ENCODE measurements around the gene ACOT2.

The ACOT2 gene

DNA sequence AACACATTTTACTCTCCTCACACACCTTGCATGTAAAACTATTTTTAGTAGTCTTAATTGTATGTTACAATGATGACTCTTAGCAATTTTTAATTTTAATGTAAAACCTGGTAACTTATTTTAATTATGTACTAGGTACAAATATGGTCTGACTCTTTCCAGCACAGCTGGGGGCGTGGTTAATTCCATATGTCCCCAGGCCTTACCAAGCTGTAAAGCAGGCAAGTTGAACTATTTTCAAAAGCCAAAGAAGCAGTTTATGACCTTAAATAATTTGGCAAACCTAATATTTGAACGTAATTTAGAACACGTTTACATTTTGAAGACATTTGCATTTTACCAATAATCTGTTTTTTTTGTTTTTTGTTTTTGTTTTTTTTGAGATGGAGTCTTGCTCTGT is 34.0 kb downstream of the ACOT2 start:
- Histone ChIP-seq H3K9me3 (no peaks in the 10 kb centered on the region), H3K4me1 (no peaks in the 10 kb centered on the region), H3K27me3 (no peaks in the 10 kb centered on the region), H3K4me3 (ENCODE audit: low read depth, low read length) (no peak overlapping the region), H3K36me3 (no peaks in the 10 kb centered on the region)
- TF ChIP-seq, protein P1, sequence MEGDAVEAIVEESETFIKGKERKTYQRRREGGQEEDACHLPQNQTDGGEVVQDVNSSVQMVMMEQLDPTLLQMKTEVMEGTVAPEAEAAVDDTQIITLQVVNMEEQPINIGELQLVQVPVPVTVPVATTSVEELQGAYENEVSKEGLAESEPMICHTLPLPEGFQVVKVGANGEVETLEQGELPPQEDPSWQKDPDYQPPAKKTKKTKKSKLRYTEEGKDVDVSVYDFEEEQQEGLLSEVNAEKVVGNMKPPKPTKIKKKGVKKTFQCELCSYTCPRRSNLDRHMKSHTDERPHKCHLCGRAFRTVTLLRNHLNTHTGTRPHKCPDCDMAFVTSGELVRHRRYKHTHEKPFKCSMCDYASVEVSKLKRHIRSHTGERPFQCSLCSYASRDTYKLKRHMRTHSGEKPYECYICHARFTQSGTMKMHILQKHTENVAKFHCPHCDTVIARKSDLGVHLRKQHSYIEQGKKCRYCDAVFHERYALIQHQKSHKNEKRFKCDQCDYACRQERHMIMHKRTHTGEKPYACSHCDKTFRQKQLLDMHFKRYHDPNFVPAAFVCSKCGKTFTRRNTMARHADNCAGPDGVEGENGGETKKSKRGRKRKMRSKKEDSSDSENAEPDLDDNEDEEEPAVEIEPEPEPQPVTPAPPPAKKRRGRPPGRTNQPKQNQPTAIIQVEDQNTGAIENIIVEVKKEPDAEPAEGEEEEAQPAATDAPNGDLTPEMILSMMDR (IDR thresholded peaks at IDR 0.05; ENCODE audit: low read depth, low read length) = no peak
- no peak for DNase-seq

DNA sequence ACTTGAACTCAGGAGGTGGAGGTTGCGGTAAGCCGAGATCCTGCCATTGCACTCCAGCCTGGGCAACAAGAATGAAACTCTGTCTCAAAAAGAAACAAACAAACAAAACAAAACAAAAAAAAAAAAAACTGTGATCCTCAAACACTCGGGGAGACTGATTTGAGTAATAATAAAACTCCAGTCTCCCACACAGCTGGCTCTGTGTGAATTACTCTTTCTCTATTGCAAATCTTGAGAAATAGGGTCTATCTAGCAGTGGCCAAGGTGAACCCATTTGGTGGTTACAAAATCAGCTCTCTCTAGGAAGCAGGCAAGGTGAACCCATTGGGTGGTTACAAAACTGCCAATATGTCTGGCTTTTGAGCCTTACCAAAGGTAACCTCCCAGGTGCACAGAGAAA is 37.3 kb downstream of the ACOT2 start:
- H3K9me3 ChIP-seq = no peaks in the 10 kb centered on the region
- no peaks in the 10 kb centered on the region for H3K4me1 ChIP-seq
- no peaks in the 10 kb centered on the region for H3K36me3 ChIP-seq
- H3K4me3 ChIP-seq (ENCODE audit: low read depth, low read length) = no peak overlapping the region
- TF ChIP-seq, protein P1 (IDR thresholded peaks at IDR 0.05; ENCODE audit: low read depth, low read length) = no peak
- DNase-seq = no peak
- H3K27me3 ChIP-seq = no peaks in the 10 kb centered on the region

GRCh38 chr14:73607241-73607640 is 38.2 kb downstream of the ACOT2 start:
- H3K4me1 ChIP-seq = no peaks in the 10 kb centered on the region
- H3K4me3 ChIP-seq (ENCODE audit: low read depth, low read length) = no peak overlapping the region
- H3K27me3 ChIP-seq = no peaks in the 10 kb centered on the region
- TF ChIP-seq, protein P1 (IDR thresholded peaks at IDR 0.05; ENCODE audit: low read depth, low read length) = no peak
- H3K36me3 ChIP-seq = no peaks in the 10 kb centered on the region
- no peaks in the 10 kb centered on the region for H3K9me3 ChIP-seq
- DNase-seq = no peak

DNA sequence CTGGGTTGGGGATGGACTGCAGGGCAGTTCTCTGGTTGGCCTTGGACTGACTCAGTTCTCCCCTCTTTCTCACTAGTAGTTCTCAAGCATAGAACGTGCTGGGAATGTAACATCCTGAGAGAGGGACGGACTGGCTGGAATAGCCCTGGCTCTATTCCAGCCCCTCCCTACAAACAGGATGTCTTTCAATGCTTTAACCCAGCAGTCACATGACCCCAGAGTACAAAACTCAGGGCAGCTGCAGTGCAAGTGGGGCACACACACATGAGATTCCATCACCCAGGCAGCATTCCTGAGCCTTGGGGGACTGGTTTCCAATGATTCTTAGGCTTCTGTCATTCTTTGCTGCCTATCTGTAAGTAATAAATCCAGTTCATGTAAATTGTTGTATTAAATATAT is 41.7 kb downstream of the ACOT2 start:
- no peaks in the 10 kb centered on the region for H3K4me1 ChIP-seq
- H3K27me3 ChIP-seq = no peaks in the 10 kb centered on the region
- TF ChIP-seq, protein P1 (IDR thresholded peaks at IDR 0.05; ENCODE audit: low read depth, low read length) = no peak
- no peak overlapping the region for H3K4me3 ChIP-seq (ENCODE audit: low read depth, low read length)
- peak; percentile 30 for DNase-seq
- H3K9me3 ChIP-seq = no peaks in the 10 kb centered on the region
- no peaks in the 10 kb centered on the region for H3K36me3 ChIP-seq

- Histone ChIP-seq H3K9me3 (no peaks in the 10 kb centered on the region), H3K27me3 (no peaks in the 10 kb centered on the region), H3K4me3 (ENCODE audit: low read depth, low read length) (peak within 1 kb of the TSS; percentile 65), H3K4me1 (no peaks in the 10 kb centered on the region), H3K36me3 (no peaks in the 10 kb centered on the region)
- peak; percentile 82 for DNase-seq
- TF ChIP-seq, protein P1 (IDR thresholded peaks at IDR 0.05; ENCODE audit: low read depth, low read length) = no peak
Observed at GRCh38 chr14:73612339-73613045, 43.5 kb downstream of the ACOT2 start, which contains the start of gene ACOT6. Gene ACOT6 (plus strand): TSS chr14:73612517. CDS start chr14:73612572, 55 bp downstream.

GRCh38 chr14:73613046-73613383 is 44.0 kb downstream of the ACOT2 start:
- Histone ChIP-seq H3K9me3 (no peaks in the 10 kb centered on the region), H3K27me3 (no peaks in the 10 kb centered on the region), H3K36me3 (no peaks in the 10 kb centered on the region), H3K4me1 (no peaks in the 10 kb centered on the region), H3K4me3 (ENCODE audit: low read depth, low read length) (peak overlapping the region; percentile 65)
- TF ChIP-seq, protein P1 (IDR thresholded peaks at IDR 0.05; ENCODE audit: low read depth, low read length) = no peak
- DNase-seq = no peak
